ENCODE data around the gene PTGDR2. TPM values are rescaled to one million over a fixed set of nuclear protein-coding genes. Genes with fewer than 3 reads are reported as not detected.

Gene PTGDR2
- total RNA-seq, 1 donor from 2014 or later = 32.7 TPM

DNA sequence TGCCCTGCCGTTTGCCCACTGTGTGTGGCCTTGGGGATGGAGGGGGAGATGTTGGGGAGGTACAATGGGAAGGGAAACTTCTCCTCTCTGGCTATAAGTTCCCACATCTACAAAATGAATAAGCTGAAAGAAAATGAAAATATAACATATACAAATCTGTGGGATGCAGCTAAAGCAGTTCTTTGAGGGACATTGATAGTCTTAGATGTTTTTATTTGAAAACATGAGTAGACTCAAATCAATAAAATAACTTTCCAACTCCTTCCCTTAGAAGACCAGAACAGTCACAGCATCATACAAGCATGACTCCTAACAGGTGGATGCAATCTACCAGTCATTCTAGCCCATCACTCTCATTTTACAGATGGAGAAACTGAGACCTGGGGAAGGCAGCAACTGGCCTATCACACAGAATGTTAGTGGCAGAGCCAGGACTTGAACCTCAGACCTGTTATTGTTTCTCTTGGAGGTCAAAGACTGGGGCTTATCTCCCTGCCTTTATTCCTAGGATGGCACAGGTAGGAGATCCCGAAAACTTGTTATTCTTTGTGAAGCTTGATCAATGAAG is 39.1 kb downstream of the PTGDR2 start:
- intact Hi-C loops (cut with micrococcal nuclease) = no loop called here

DNA sequence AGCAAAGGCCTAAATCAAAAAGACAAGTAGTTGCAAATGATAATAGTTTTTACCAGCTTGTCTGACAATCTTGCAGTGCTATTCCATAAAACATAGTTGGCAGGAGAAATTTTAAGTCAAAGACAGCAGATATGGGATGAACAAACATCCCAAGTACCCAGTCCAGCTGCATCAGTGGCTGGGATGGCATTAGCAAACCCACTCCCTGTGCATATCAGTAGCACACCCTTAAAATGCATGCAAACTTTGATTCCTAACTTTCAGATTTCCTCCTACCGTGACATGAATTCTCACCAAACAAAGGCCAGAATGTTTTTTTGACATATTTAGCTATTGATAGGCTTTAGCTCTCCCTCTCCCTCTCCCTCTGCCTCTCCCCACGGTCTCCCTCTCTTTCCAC is 41.6 kb downstream of the PTGDR2 start:
- intact Hi-C loops (cut with micrococcal nuclease) = no loop called here

DNA sequence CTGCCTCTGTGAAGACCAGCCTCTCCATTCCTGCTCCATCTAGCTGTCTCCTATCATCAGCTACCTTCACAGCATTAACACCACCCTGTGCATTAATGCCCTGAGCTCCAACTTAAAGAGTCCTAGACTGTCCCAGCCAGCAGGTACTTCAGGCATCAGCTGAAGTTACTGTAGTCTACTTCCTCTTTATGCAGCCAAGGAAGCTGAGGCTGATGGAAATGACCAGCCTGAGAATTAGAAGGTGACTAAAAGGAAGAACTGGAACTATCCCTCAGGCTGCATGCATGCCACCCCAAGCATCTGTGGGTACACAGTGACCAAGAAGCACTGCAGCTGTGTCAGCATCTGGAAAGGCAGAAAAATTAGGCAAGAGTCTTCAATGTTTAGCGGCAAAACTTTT is 42.4 kb downstream of the PTGDR2 start:
- intact Hi-C loops (cut with micrococcal nuclease) = no loop called here

DNA sequence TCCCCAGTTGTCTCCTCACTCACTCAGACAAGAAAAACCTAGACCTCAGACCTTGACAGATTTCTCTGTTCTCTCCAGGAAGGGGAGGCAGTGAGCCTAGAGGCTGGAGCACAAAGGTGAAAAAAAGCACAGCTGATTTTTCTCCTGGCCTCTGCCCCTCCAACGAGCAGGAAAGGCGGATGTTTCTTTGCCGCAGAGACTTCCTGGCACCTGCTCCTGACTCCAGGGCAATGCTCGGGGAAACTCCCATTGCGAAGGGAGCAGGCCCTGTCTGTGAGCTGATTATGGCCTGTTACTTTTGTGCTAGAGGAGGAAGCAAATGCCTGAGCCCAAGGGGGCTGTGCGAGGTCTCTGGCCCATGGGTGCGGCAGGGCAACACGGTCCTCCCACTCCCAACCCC is 45.2 kb downstream of the PTGDR2 start:
- intact Hi-C loops (cut with micrococcal nuclease) = no loop called here

DNA sequence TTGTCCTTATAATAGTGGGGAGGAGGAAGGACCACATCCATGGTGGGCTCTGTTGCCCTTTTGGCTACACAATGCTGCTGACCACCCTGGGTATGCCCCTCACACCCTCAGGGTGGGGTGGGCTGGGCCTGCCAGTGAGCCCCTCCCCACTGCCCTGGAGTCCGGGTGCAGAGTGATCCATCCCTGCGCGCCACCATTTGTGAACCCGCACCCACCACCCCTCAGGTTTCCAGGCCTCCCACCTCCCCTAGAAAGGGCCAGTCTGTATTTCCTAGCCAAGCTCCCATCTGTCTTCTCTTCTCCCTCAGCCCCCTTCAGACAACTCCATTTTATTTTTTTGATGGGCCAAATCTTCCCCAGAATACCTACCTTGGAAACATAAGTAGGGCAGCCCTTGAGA is 45.6 kb downstream of the PTGDR2 start:
- intact Hi-C loops (cut with micrococcal nuclease) = no loop called here

DNA sequence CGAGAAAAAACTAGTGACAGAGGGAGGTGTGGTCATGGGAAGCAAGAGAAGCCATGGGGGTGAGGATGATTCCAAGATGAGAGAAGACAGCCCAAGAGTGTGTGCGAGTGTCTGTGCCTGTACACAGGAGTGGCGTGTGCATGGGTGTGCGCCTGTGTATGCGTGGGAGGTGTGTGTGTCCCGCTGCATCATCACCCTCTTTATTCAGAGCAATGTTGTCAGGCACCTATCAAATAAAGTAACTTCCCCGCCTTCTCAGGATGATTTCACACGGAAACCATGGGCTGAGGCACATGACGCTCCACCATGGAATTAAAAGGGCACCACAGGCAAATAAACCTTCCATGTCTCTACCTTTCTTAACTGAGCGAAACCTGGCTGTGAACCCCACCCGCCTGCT is 46.1 kb downstream of the PTGDR2 start:
- intact Hi-C loops (cut with micrococcal nuclease) = no loop called here

DNA sequence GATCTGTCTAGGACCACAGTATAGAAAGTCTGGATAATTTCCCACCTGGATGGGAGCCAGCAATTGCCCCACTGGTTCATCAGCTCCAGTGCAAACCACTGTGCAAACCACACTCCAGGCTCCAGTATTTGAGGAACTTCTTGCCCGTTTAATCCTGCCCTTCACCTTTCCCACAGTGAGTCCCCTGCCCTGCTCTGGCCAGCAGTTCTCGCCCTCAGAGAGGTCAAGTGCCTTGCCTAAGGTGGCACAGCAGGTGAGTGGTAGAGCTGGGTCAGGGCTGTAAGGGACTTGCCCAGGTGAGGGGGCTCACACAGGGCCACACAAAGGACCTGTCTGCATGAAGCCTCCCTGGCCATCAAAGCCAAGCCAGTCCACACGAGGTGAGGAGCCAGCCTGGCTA is 46.5 kb downstream of the PTGDR2 start:
- intact Hi-C loops (cut with micrococcal nuclease) = no loop called here

DNA sequence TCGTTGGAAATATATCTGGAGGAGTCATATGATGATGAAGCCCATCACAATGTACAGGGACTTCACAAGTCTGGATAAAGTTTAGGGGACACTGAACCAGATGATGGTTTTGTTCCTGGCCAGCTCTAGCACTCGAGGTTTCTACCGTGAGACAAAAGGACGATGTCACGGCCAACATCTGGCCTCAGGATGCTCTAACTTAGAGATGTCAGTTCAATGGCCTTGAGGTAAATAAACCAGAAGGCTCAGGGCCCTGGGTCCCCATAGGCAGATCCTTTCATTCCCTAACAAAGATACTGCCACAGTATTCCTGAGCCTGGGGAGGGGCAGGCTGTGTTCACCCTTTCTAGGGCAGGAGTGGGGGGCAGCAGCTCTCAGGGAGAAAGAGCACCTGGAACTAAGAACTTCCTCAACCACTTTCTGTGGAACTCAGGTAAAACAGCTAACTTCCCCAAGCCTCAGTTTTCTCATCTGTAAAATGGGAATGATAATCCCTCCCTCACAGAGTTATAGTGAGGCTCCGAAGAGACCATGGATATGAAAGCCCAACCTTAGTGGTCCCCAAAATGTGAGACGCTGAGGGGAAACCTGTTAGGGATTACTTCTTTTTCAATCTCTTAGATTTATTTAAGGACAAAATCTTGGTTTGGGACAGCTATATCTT is 52.3 kb downstream of the PTGDR2 start:
- intact Hi-C loops (cut with micrococcal nuclease) = no loop called here

DNA sequence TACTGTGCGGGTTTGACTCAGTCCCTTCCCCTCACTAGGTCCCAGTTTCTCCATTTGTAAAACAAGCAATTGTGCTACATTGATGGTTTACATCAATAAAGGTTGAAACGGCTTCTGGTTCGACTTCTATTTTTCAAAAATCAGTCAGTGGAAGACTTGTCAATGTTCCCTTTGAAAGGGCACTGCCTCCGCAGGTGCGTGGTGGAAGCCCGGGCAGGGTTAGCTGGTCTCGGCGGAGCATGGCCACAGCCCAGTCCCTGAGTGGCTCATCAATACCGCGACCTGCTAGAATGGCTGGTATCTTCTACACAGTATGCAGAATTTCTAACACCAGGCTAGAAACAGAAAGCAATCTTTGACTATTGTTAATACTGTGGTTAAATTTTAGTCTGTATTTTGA is 54.6 kb downstream of the PTGDR2 start:
- intact Hi-C loops (cut with micrococcal nuclease) = no loop called here

Other genes with a start within 250 kb of the PTGDR2 start
- gene MS4A8, start 156.3 kb downstream of the PTGDR2 start, total RNA-seq = not detected in 2 replicates
- gene MS4A18, start 131.2 kb downstream of the PTGDR2 start, total RNA-seq = not detected in 2 replicates
- not detected in 2 replicates for gene MS4A15, start 99.1 kb downstream of the PTGDR2 start, total RNA-seq
- gene MS4A10, start 70.6 kb downstream of the PTGDR2 start, total RNA-seq = not detected in 2 replicates
- gene CCDC86, start 13.8 kb downstream of the PTGDR2 start, total RNA-seq = 69.4 and 69.5 TPM in 2 replicates
- gene ZP1, start 11.6 kb upstream of the PTGDR2 start, total RNA-seq = 0.61 and 0.66 TPM in 2 replicates
- gene PRPF19, start 50.6 kb upstream of the PTGDR2 start, total RNA-seq = 184 and 185 TPM in 2 replicates
- 132 TPM in 2 replicates for gene TMEM109, start 58.2 kb upstream of the PTGDR2 start, total RNA-seq
- gene TMEM132A, start 68.5 kb upstream of the PTGDR2 start, total RNA-seq = 0.30 and 0.48 TPM in 2 replicates
- gene SLC15A3, start 96.2 kb upstream of the PTGDR2 start, total RNA-seq = 0.86 and 1.2 TPM in 2 replicates
- 336 and 337 TPM in 2 replicates for gene CD6, start 115.7 kb upstream of the PTGDR2 start, total RNA-seq
- 358 and 362 TPM in 2 replicates for gene CD5, start 246.5 kb upstream of the PTGDR2 start, total RNA-seq

All from T-helper 2 cell treated with Interferon-gamma antibody and Interleukin-4, amounts not matched to agents 100 ng/mL and 5 ng/mL, for 36 hours (primary cell).